MM.1S (cell line): Measurements from ENCODE around the gene SP140L.

ENCODE experiments used
- DNase-seq: peaks from one replicate; pipeline ENCODE4 v3.0.0-alpha.2; 2015
- H2AFZ ChIP-seq: fragments of 300-600 bp; sonication (generic); 2 replicates; pipeline ENCODE4 v1.6.0; 2016; ENCODE audit warnings: antibody characterized with exemption, low read length
- H3F3A ChIP-seq: fragments of 300-600 bp; sonication (generic); 2 replicates; pipeline ENCODE4 v1.6.1; 2016; ENCODE audit warnings: mild to moderate bottlenecking, antibody characterized with exemption, low read length, moderate library complexity, mixed read lengths; ENCODE audit not compliant: insufficient read depth
- H3K27ac ChIP-seq: fragments of 300-600 bp; sonication (generic); 2 replicates; pipeline ENCODE4 v1.5.1; 2016; ENCODE audit warnings: mild to moderate bottlenecking, low read length
- H3K27me3 ChIP-seq: fragments of 300-600 bp; sonication (generic); replicated peaks from 2 replicates; pipeline ENCODE4 v1.6.0; 2016; ENCODE audit warnings: low read length; ENCODE audit not compliant: insufficient read depth
- H3K36me3 ChIP-seq: fragments of 300-600 bp; sonication (generic); replicated peaks from 2 replicates; pipeline ENCODE4 v1.6.1; 2016; ENCODE audit warnings: mild to moderate bottlenecking, low read length, mixed read lengths; ENCODE audit not compliant: insufficient read depth
- H3K4me1 ChIP-seq: fragments of 300-600 bp; sonication (generic); 2 replicates; pipeline ENCODE4 v1.6.1; 2016; ENCODE audit warnings: low read length, mixed read lengths
- H3K4me2 ChIP-seq: fragments of 300-600 bp; sonication (generic); 2 replicates; pipeline ENCODE4 v1.6.0; 2016; ENCODE audit warnings: low read depth, low read length
- H3K4me3 ChIP-seq: fragments of 300-600 bp; sonication (generic); 2 replicates; pipeline ENCODE4 v1.5.1; 2016; ENCODE audit warnings: low read length, mixed read lengths
- H3K79me2 ChIP-seq: fragments of 300-600 bp; sonication (generic); 2 replicates; pipeline ENCODE4 v1.6.1; 2016; ENCODE audit warnings: mixed run types, low read length, mixed read lengths
- H3K9ac ChIP-seq: fragments of 300-600 bp; sonication (generic); 2 replicates; pipeline ENCODE4 v1.6.1; 2016; ENCODE audit warnings: low read length, mixed read lengths
- H3K9me2 ChIP-seq: fragments of 300-600 bp; sonication (generic); replicated peaks from 2 replicates; pipeline ENCODE4 v1.6.1; 2016; ENCODE audit warnings: mild to moderate bottlenecking, low read length, mixed read lengths; ENCODE audit not compliant: insufficient read depth
- H3K9me3 ChIP-seq: fragments of 300-600 bp; sonication (generic); replicated peaks from 2 replicates; pipeline ENCODE4 v1.6.1; 2016; ENCODE audit warnings: mild to moderate bottlenecking, low read length, mixed read lengths; ENCODE audit not compliant: insufficient read depth
- H4K20me1 ChIP-seq: fragments of 300-600 bp; sonication (generic); 2 replicates; pipeline ENCODE4 v1.6.1; 2016; ENCODE audit warnings: mild to moderate bottlenecking, low read length, moderate library complexity, mixed read lengths; ENCODE audit not compliant: insufficient read depth
- CTCF ChIP-seq: fragments of 300-600 bp; sonication (generic); IDR thresholded peaks from 2 replicates; pipeline ENCODE4 v1.5.1; 2016; ENCODE audit warnings: antibody characterized with exemption, low read length, mixed read lengths
- EZH2 ChIP-seq: fragments of 300-600 bp; sonication (generic); optimal IDR thresholded peaks from 2 replicates; pipeline ENCODE3; 2017; ENCODE audit warnings: low read depth, mild to moderate bottlenecking, antibody characterized with exemption, low read length, mixed read lengths
- EZH2phosphoT487 ChIP-seq: fragments of 300-600 bp; sonication (generic); IDR thresholded peaks from 2 replicates; pipeline ENCODE4 v1.6.1; 2018; ENCODE audit warnings: antibody characterized with exemption, low read length

The SP140L gene

GRCh38 chr2:230382108-230382507, 55.1 kb downstream of the SP140L start:
- H3K9me3 ChIP-seq: no peaks in the 10 kb centered on the region
- no peaks in the 10 kb centered on the region for H3K9me2 ChIP-seq
- H3K4me3 ChIP-seq: no peak overlapping the region
- H3K4me1 ChIP-seq: no peaks in the 10 kb centered on the region
- no peaks in the 10 kb centered on the region for H3F3A ChIP-seq
- no peak overlapping the region for H3K4me2 ChIP-seq
- no peaks in the 10 kb centered on the region for H3K36me3 ChIP-seq
- H3K27ac ChIP-seq: no peak overlapping the region
- H2AFZ ChIP-seq: no peak overlapping the region
- no peaks in the 10 kb centered on the region for H4K20me1 ChIP-seq
- no peaks in the 10 kb centered on the region for H3K79me2 ChIP-seq
- H3K27me3 ChIP-seq: no peaks in the 10 kb centered on the region
- H3K9ac ChIP-seq: no peak overlapping the region
- DNase-seq: no peak
- TF ChIP-seq CTCF: no peak
- TF ChIP-seq EZH2phosphoT487: no peak
- TF ChIP-seq EZH2: no peak

GRCh38 chr2:230383453-230383852, 56.5 kb downstream of the SP140L start:
- no peak overlapping the region for H3K4me2 ChIP-seq
- TF ChIP-seq CTCF (no peak), EZH2 (no peak), EZH2phosphoT487 (no peak)
- H3K79me2 ChIP-seq: no peaks in the 10 kb centered on the region
- no peaks in the 10 kb centered on the region for H3F3A ChIP-seq
- H4K20me1 ChIP-seq: no peaks in the 10 kb centered on the region
- H3K4me1 ChIP-seq: no peaks in the 10 kb centered on the region
- H3K9me2 ChIP-seq: no peaks in the 10 kb centered on the region
- H3K9me3 ChIP-seq: no peaks in the 10 kb centered on the region
- H3K27me3 ChIP-seq: no peaks in the 10 kb centered on the region
- H2AFZ ChIP-seq: no peak overlapping the region
- no peak overlapping the region for H3K4me3 ChIP-seq
- H3K27ac ChIP-seq: no peak overlapping the region
- no peak for DNase-seq
- H3K36me3 ChIP-seq: no peaks in the 10 kb centered on the region; the same call in 1 of the 2 replicates
- H3K9ac ChIP-seq: no peak overlapping the region

- H3K4me1 ChIP-seq: no peaks in the 10 kb centered on the region
- TF ChIP-seq EZH2 (no peak), EZH2phosphoT487 (no peak), CTCF (no peak)
- no peaks in the 10 kb centered on the region for H3K9me2 ChIP-seq
- H3K36me3 ChIP-seq: no peaks in the 10 kb centered on the region; the same call in 1 of the 2 replicates
- no peaks in the 10 kb centered on the region for H3K27me3 ChIP-seq
- H3K9ac ChIP-seq: no peak overlapping the region
- no peaks in the 10 kb centered on the region for H3K79me2 ChIP-seq
- H3F3A ChIP-seq: no peaks in the 10 kb centered on the region
- H3K4me3 ChIP-seq: no peak overlapping the region
- H3K4me2 ChIP-seq: no peak overlapping the region
- no peak overlapping the region for H2AFZ ChIP-seq
- H4K20me1 ChIP-seq: no peaks in the 10 kb centered on the region
- no peak for DNase-seq
- no peak overlapping the region for H3K27ac ChIP-seq
- no peaks in the 10 kb centered on the region for H3K9me3 ChIP-seq
Observed at GRCh38 chr2:230384986-230385385, 58.0 kb downstream of the SP140L start.
